ENCODE results near the gene TCF12. TPM values are rescaled to one million over a fixed set of nuclear protein-coding genes. Genes with fewer than 3 reads are reported as not detected.

The TCF12 gene
- total and polyA plus RNA-seq, 2 donors (not counting 3 experiments of a cell fraction or from before 2014, with no cell fraction given) = 72.1 to 133 TPM

GRCh38 chr15:57217778-57218598 lies 299.5 kb downstream of the TCF12 start:
- H3K79me2 ChIP-seq (ENCODE audit: control insufficient read depth, insufficient read depth, low read length) = peaks cover 28% of the 10 kb centered on the region
- DNase-seq (ENCODE audit: low read depth, low spot score) = peak; percentile 27
- ChIA-PET CTCF (interaction anchor here (0.9 to 2.8 kb wide), 7 partner anchors 8 to 309 kb away, joined by 3 to 9 read pairs (median 5); no protein-coding TSS in a partner anchor), POLR2A (no interaction called here)
- no TSS peak for BruUV-seq (replicated peaks)
- H4K20me1 ChIP-seq (replicated peaks; ENCODE audit: control insufficient read depth, extremely low read depth, insufficient read depth, low read length) = no peaks in the 10 kb centered on the region
- H3K9ac ChIP-seq (replicated peaks; ENCODE audit: extremely low read depth, insufficient read depth, low read length) = no peak overlapping the region
- no peaks in the 10 kb centered on the region for H3K27me3 ChIP-seq (ENCODE audit: control insufficient read depth in 2 of 2, insufficient read depth in 2 of 2, low read length in 2 of 2)
- H3K4me1 ChIP-seq (ENCODE audit: control insufficient read depth, extremely low read depth, insufficient read depth, low read length) = peaks cover 18% of the 10 kb centered on the region
- dilution Hi-C loops (cut with MboI; ENCODE audit: extremely low pct_ligation_motif_present, low sequenced_read_pairs) (no loop called here), intact Hi-C loops (cut with micrococcal nuclease) (loop anchor here (10.0 kb wide), 1 partner anchor 333 kb away; no protein-coding TSS in a partner anchor)
- TF ChIP-seq CTCF (IDR thresholded peaks at IDR 0.05; ENCODE audit: extremely low read depth in 1 of 2, insufficient read depth in 1 of 2, low read depth in 1 of 2, low read length in 2 of 2) = no peak
- no peaks in the 10 kb centered on the region for H3K9me3 ChIP-seq (replicated peaks; ENCODE audit: control insufficient read depth, insufficient read depth, low read length)
- no peak for FAIRE-seq
- H3K36me3 ChIP-seq (ENCODE audit: control insufficient read depth in 2 of 2, extremely low read depth in 1 of 2, insufficient read depth in 2 of 2, low read length in 2 of 2) = no peaks in the 10 kb centered on the region
- no peak overlapping the region for H3K4me3 ChIP-seq (replicated peaks in 1 of 3; ENCODE audit: insufficient read depth in 1 of 3, low read depth in 1 of 3, low read length in 3 of 3)
- H3K9me1 ChIP-seq (replicated peaks; ENCODE audit: control insufficient read depth, extremely low read depth, insufficient read depth, low read length) = no peaks in the 10 kb centered on the region
- H2AFZ ChIP-seq (ENCODE audit: low read depth, low read length) = no peak overlapping the region
- no peak overlapping the region for H3K27ac ChIP-seq (ENCODE audit: insufficient read depth, low read depth, low read length)
- H3K4me2 ChIP-seq (ENCODE audit: insufficient read depth, low read length) = no peak overlapping the region

GRCh38 chr15:57218826-57219576 lies 300.6 kb downstream of the TCF12 start:
- Histone ChIP-seq H3K4me3 (replicated peaks in 1 of 3; ENCODE audit: insufficient read depth in 1 of 3, low read depth in 1 of 3, low read length in 3 of 3) (no peak overlapping the region), H3K79me2 (ENCODE audit: control insufficient read depth, insufficient read depth, low read length) (peaks cover 27% of the 10 kb centered on the region), H3K27me3 (ENCODE audit: control insufficient read depth in 2 of 2, insufficient read depth in 2 of 2, low read length in 2 of 2) (no peaks in the 10 kb centered on the region), H3K9ac (replicated peaks; ENCODE audit: extremely low read depth, insufficient read depth, low read length) (no peak overlapping the region), H3K27ac (ENCODE audit: insufficient read depth, low read depth, low read length) (no peak overlapping the region), H3K4me1 (ENCODE audit: control insufficient read depth, extremely low read depth, insufficient read depth, low read length) (peaks cover 18% of the 10 kb centered on the region), H2AFZ (ENCODE audit: low read depth, low read length) (no peak overlapping the region), H4K20me1 (replicated peaks; ENCODE audit: control insufficient read depth, extremely low read depth, insufficient read depth, low read length) (no peaks in the 10 kb centered on the region), H3K9me1 (replicated peaks; ENCODE audit: control insufficient read depth, extremely low read depth, insufficient read depth, low read length) (no peaks in the 10 kb centered on the region), H3K36me3 (ENCODE audit: control insufficient read depth in 2 of 2, extremely low read depth in 1 of 2, insufficient read depth in 2 of 2, low read length in 2 of 2) (no peaks in the 10 kb centered on the region), H3K9me3 (replicated peaks; ENCODE audit: control insufficient read depth, insufficient read depth, low read length) (no peaks in the 10 kb centered on the region), H3K4me2 (ENCODE audit: insufficient read depth, low read length) (no peak overlapping the region)
- DNase-seq (ENCODE audit: low read depth, low spot score) = peak; percentile 56
- BruUV-seq (replicated peaks) = no TSS peak
- TF ChIP-seq JUN (IDR thresholded peaks at IDR 0.05; ENCODE audit: borderline replicate concordance, insufficient read depth, insufficient read length, low read depth) (no peak), MYC (IDR thresholded peaks at IDR 0.05; ENCODE audit: low read depth, low read length) (no peak)
- dilution Hi-C loops (cut with MboI; ENCODE audit: extremely low pct_ligation_motif_present, low sequenced_read_pairs) (no loop called here), intact Hi-C loops (cut with micrococcal nuclease) (loop anchor here (10.0 kb wide), 1 partner anchor 334 kb away; no protein-coding TSS in a partner anchor)
- ChIA-PET POLR2A (no interaction called here), CTCF (interaction anchor here (0.9 to 2.8 kb wide), 9 partner anchors 9 to 308 kb away, joined by 3 to 9 read pairs (median 4); no protein-coding TSS in a partner anchor)
- FAIRE-seq = no peak
